ENCODE results near the gene RRP8. TPM values are rescaled to one million over a fixed set of nuclear protein-coding genes. Genes with fewer than 3 reads are reported as not detected.

Gene RRP8
- total RNA-seq, 1 experiment from 2014 or later, result 17.4 TPM

GRCh38 chr11:6601041-6601461 lies 2.4 kb downstream of the RRP8 start:
- DNase-seq (ENCODE audit: low read depth), result no peak

- no peak for DNase-seq (ENCODE audit: low read depth)
These were observed 3.5 kb downstream of the RRP8 start for GRCh38 chr11:6599881-6600390.

DNA sequence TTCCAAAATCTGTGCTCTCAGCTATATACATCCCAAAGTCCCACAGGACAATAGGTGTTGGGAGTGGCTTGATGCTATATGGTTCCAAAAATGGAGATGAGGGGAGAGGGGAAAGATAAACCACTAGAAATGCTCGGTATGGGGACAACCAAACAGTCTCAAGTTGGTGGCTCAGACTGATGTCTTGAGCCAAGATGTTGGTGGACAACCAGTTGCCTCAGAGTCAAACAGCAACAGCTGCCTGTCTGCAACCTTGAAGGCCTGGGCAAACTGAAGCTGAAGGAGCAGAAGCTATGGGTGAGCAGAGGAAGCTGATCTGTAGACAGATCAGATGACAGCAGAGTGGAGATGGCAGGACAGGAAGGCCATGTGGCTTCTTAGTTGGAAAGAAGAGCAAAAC lies 4.0 kb downstream of the RRP8 start:
- DNase-seq (ENCODE audit: low read depth), result no peak

GRCh38 chr11:6598555-6598954 lies 4.9 kb downstream of the RRP8 start:
- no peak for DNase-seq (ENCODE audit: low read depth)

- DNase-seq (ENCODE audit: low read depth), result no peak
These were observed 7.1 kb downstream of the RRP8 start for GRCh38 chr11:6596239-6596877.

DNA sequence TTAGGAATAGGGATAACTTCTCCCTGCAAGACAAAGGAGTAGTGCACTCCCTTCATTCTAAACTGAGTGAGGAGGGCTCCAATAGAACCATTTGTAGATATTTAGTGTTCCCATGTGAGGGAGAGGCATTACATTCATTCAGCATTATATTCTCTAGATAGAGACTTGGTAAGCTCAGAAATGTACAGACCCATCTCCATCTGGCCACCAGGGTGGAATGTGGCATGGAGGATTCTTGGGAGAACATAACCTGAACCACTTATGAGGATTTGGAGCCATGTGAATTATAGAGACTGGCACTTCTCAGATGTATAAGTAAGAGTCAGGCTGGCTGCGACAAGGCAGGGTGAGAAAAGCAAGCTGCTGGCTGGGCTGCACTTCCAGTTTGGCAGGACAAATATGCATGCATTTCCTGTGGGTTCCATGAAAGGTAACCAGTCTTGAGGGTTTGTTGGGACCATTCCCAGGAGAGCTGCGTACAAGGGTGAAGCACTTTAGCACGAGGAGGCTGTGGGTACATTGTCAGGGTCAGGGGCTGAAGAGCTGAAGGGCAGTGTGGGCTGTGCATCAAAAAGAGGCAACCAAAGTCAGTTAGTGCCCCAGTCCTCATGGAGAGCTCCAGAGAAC lies 9.2 kb downstream of the RRP8 start:
- no peak for DNase-seq (ENCODE audit: low read depth)

- DNase-seq (ENCODE audit: low read depth), result no peak
These were observed 15.4 kb downstream of the RRP8 start for GRCh38 chr11:6588018-6588417.

DNA sequence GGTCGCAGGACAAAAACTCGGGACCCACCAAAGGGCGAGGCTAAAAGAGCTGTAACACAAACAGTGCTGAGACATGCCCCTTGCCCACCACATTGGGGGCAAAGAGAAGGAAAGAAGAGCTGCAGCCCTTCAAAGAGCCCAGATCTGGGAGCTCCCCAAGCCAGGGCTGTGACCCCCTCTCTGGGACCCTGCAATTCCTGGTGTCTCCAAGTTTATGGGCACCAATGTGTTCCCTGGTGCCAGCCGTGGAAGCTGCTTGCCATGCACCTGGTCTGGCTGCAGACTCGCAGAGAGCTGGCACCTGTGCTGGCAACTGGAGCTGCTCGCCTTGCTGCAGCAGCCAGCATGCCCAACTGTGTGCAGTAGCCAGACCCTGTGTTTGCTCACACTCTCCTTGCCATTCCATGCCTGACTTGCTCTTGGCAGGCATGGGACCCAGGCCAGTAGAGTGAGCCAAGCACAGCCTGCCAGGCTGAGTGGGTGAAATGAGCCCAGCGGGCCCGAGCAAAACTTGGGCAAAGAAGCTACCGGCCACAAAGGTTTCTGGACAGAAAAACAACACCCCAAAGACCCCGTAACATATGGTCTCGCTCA lies 16.0 kb downstream of the RRP8 start:
- no peak for DNase-seq (ENCODE audit: low read depth)

DNA sequence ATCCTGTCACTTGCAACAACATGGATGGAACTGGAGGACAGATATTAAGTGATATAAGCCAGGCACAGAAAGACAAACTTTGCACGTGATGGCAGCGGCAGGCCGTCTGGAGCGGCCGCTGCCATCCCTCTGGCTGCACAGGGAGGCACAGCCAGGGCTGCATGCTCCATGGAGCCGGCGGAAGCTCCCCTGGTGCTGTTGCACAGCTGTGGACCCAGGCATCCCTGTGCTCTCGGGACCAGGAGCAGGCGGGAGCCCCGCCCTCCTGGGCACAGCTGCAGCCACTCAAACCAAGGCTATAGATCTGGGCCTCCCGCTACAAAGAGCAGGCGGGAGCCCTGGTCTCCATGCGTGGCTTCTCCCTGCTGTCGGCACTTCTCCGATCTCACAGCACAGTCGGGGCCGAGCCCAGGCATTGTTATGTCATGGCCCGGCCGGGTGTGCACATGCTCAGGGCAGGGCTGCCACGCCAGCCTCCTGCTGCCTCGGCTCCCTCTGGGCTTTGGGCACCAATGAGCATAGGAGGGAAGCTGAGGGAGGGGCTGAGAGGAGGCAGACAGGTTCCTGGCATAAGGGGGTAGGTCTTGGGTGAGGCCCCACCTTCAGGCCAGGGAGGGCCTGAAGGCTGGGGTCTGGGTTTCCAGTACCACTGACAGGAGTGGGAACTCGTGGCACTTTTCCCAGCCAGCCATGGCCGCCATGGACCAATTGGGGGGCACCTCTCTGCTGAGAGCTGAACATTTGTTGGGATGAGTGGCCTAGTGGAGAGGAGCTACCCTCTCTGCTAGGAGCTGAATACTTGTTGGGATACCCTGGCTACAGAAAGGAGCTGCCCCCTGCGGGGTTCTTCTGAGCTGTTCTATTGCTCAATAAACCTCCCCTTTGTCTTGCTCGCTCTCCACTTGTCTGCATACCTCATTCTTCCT lies 16.7 kb downstream of the RRP8 start:
- no peak for DNase-seq (ENCODE audit: low read depth)

- DNase-seq (ENCODE audit: low read depth), result no peak
These were observed 18.9 kb downstream of the RRP8 start for GRCh38 chr11:6584528-6584927.

DNA sequence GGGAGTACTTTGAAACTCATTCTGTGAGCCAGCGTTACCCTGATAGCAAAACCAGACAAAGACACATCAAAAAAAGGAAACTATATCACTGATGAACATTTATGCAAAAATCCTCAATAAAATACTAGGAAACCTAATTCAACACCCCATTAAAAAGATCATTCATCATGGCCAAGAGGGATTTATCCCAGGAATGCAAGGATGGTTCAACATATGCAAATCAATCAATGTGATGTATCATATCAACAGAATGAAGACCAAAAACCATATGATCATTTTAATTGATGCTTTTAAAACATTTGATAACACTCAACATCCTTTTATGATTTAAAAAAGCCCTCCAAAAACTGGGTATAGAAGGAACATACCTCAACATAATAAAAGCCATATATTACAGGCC lies 19.8 kb downstream of the RRP8 start:
- no peak for DNase-seq (ENCODE audit: low read depth)

- DNase-seq (ENCODE audit: low read depth), result no peak
These were observed 23.7 kb downstream of the RRP8 start for GRCh38 chr11:6579681-6580080.

- no peak for DNase-seq (ENCODE audit: low read depth)
These were observed 25.3 kb downstream of the RRP8 start for GRCh38 chr11:6578134-6578533.

DNA sequence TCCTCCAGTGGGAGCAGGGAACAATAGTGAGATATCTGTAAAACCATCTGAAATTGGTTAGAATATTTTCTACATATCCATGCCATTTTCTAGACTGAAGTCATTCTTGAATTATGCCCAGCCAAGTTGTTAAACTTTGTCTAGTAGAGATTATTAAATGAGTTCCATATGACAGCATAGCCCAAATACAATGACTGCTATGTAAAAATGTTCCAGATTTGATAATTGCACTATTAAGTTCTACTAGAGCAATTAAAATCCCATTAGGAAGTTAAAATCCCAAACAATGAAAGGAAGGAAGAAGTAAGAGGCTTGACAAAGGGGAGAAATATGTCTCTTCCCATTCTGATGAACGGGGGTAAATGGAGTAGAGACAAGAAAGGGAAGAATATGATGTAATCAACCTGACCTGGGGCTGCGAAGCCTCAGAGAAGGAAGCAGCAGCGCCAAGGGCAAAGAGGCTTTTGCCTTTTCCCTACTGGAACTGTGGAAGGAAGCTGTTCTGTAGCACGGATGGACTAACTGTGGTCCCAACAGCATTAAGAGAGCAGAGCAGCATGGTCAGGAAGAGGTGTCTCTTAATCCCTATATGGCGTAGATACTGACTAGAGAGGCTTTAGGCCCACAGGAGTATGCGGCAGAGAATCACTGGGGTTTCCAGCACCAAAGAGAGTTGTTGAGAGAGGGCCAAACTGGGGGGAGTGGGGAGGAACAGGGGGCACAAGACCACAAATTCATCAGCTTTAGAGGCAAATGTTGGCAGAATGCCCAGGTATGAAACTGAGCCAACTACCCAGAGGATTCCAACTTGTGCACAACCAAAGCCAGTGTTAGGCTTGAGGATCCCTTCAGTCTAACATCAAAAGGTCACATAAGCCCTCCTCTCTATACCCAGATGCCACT lies 26.7 kb downstream of the RRP8 start:
- DNase-seq (ENCODE audit: low read depth), result peak; percentile 24

GRCh38 chr11:6574816-6575715 lies 28.4 kb downstream of the RRP8 start:
- DNase-seq (ENCODE audit: low read depth), result no peak

DNA sequence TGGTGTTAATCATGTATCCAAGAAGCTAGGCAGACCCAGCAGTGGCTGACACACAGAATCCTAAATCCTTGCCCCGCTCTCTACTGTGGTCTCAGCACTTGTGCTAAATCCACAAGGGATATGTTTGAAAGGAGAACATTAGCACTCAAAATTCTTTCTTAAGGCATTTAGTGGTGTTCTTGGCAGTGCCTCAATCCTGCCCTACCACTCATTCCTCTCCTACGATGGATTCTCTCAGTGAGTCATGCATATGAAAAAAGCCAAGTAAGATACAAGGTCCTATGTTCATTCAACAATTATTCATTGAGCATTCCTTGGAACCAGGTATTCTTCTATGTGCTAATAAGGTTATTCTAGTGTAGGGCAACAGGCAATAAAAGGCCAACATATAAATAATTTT lies 31.2 kb downstream of the RRP8 start:
- DNase-seq (ENCODE audit: low read depth), result no peak

- no peak for DNase-seq (ENCODE audit: low read depth)
These were observed 31.9 kb downstream of the RRP8 start for GRCh38 chr11:6571434-6572008.

DNA sequence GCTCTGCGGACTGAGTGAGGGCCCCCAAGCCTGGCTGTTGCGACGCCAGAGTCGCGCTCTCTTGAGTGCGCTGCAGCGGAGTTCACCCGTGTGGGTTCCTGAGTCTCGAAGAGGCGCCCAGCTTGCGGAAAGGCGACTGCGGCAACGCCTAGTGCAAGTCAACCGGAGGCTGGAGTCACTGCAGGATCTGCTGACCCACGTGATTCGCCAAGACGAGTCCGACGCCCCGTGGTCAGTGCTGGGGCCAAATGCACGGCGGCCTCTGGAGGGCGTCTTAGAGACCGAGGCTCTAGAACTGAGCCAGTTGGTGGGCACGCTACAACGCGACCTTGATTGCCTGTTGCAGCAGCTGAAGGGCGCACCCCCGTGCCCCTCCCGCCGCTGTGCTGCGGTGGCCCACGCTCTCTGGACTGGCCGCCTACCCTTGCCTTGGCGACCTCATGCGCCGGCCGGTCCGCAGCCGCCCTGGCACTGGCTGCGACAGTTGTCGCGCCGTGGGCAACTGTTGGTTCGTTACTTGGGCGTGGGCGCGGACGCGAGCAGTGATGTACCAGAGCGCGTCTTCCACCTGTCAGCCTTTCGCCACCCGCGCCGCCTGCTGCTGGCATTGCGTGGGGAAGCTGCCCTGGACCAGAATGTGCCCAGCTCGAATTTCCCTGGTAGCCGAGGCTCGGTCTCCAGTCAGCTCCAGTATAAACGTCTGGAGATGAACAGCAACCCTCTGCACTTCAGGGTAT lies 32.6 kb downstream of the RRP8 start:
- no peak for DNase-seq (ENCODE audit: low read depth)

GRCh38 chr11:6569706-6570105 lies 33.7 kb downstream of the RRP8 start:
- no peak for DNase-seq (ENCODE audit: low read depth)
